Activated naive CD4-positive, alpha-beta T cell treated with anti-CD3 and anti-CD28 coated beads, Interleukin-2, amount 10 ng/mL, durations not matched to agents 7 days and 5 days (primary cell): ENCODE results near the gene ZNF407.
A peak's percentile ranks its signal among the peaks of the same experiment; 100 is the strongest.

ENCODE experiments used
- CTCF ChIA-PET: fragments of 350-600 bp; sonication (Branson Sonifier 250); formaldehyde crosslinking; loops from one replicate; lab custom pipeline; 2021; ENCODE audit warnings: antibody characterized with exemption; lab: Charles Lee
- DNase-seq: peaks from one replicate; pipeline ENCODE4 v3.0.0-alpha.2; 2020
- H3K27ac Mint-ChIP-seq: one replicate; pipeline ENCODE4 v1.8.0; 2021; ENCODE audit warnings: mild to moderate bottlenecking, moderate library complexity, mixed read lengths
- H3K27me3 Mint-ChIP-seq: one replicate; pipeline ENCODE4 v1.8.0; 2021; ENCODE audit warnings: mild to moderate bottlenecking, mixed read lengths
- H3K36me3 Mint-ChIP-seq: one replicate; pipeline ENCODE4 v1.8.0; 2021; ENCODE audit warnings: mixed read lengths
- H3K4me1 Mint-ChIP-seq: one replicate; pipeline ENCODE4 v1.8.0; 2021; ENCODE audit warnings: mixed read lengths
- H3K4me3 Mint-ChIP-seq: one replicate; pipeline ENCODE4 v1.8.0; 2021; ENCODE audit warnings: mild to moderate bottlenecking, moderate library complexity, mixed read lengths
- H3K9me3 Mint-ChIP-seq: one replicate; pipeline ENCODE4 v1.8.0; 2021; ENCODE audit warnings: mixed read lengths

Gene ZNF407

GRCh38 chr18:74892066-74892627 lies 294.5 kb downstream of the ZNF407 start:
- Mint-ChIP-seq H3K27me3 (no peaks in the 10 kb centered on the region), H3K27ac (no peak overlapping the region), H3K36me3 (peaks cover 3% of the 10 kb centered on the region), H3K9me3 (no peaks in the 10 kb centered on the region), H3K4me1 (peaks cover 9% of the 10 kb centered on the region), H3K4me3 (no peak overlapping the region)
- CTCF ChIA-PET = no interaction called here
- no peak for DNase-seq

GRCh38 chr18:74895686-74896085 lies 298.0 kb downstream of the ZNF407 start:
- no peak for DNase-seq
- CTCF ChIA-PET = no interaction called here
- H3K4me1 Mint-ChIP-seq = peaks cover 9% of the 10 kb centered on the region
- H3K27ac Mint-ChIP-seq = no peak overlapping the region
- H3K9me3 Mint-ChIP-seq = no peaks in the 10 kb centered on the region
- peaks cover under 1% of the 10 kb centered on the region for H3K36me3 Mint-ChIP-seq
- H3K4me3 Mint-ChIP-seq = no peak overlapping the region
- H3K27me3 Mint-ChIP-seq = no peaks in the 10 kb centered on the region

GRCh38 chr18:74896390-74896991 lies 298.8 kb downstream of the ZNF407 start:
- Mint-ChIP-seq H3K9me3 (no peaks in the 10 kb centered on the region), H3K4me3 (no peak overlapping the region), H3K27me3 (no peaks in the 10 kb centered on the region), H3K36me3 (no peaks in the 10 kb centered on the region), H3K4me1 (peaks cover 17% of the 10 kb centered on the region), H3K27ac (no peak overlapping the region)
- CTCF ChIA-PET = interaction anchor here (1.0 to 2.0 kb wide), 6 partner anchors 11 to 583 kb away, joined by 3 to 5 read pairs (median 4); no protein-coding TSS in a partner anchor
- peak; percentile 60 for DNase-seq

GRCh38 chr18:74897971-74898657 lies 300.4 kb downstream of the ZNF407 start:
- Mint-ChIP-seq H3K9me3 (no peaks in the 10 kb centered on the region), H3K4me3 (no peak overlapping the region), H3K36me3 (no peaks in the 10 kb centered on the region), H3K4me1 (peaks cover 19% of the 10 kb centered on the region), H3K27me3 (no peaks in the 10 kb centered on the region), H3K27ac (no peak overlapping the region)
- CTCF ChIA-PET = interaction anchor here (1.7 to 2.0 kb wide), 2 partner anchors 179 to 581 kb away, joined by 4 to 5 read pairs; no protein-coding TSS in a partner anchor
- no peak for DNase-seq

GRCh38 chr18:74898965-74899364 lies 301.3 kb downstream of the ZNF407 start:
- Mint-ChIP-seq H3K4me3 (no peak overlapping the region), H3K9me3 (no peaks in the 10 kb centered on the region), H3K36me3 (no peaks in the 10 kb centered on the region), H3K27me3 (no peaks in the 10 kb centered on the region), H3K4me1 (peaks cover 19% of the 10 kb centered on the region), H3K27ac (no peak overlapping the region)
- DNase-seq = no peak
- CTCF ChIA-PET = no interaction called here

- Mint-ChIP-seq H3K36me3 (no peaks in the 10 kb centered on the region), H3K4me1 (peaks cover 19% of the 10 kb centered on the region), H3K9me3 (no peaks in the 10 kb centered on the region), H3K4me3 (no peak overlapping the region), H3K27me3 (no peaks in the 10 kb centered on the region), H3K27ac (peak overlapping the region; percentile 1)
- CTCF ChIA-PET = no interaction called here
- DNase-seq = no peak
These were observed 301.9 kb downstream of the ZNF407 start for GRCh38 chr18:74899554-74899953.

GRCh38 chr18:74901362-74902146 lies 303.9 kb downstream of the ZNF407 start:
- H3K4me3 Mint-ChIP-seq = no peak overlapping the region
- peak overlapping the region; percentile 25 for H3K27ac Mint-ChIP-seq
- DNase-seq = no peak
- CTCF ChIA-PET = no interaction called here
- H3K36me3 Mint-ChIP-seq = no peaks in the 10 kb centered on the region
- no peaks in the 10 kb centered on the region for H3K27me3 Mint-ChIP-seq
- no peaks in the 10 kb centered on the region for H3K9me3 Mint-ChIP-seq
- H3K4me1 Mint-ChIP-seq = peaks cover 13% of the 10 kb centered on the region

GRCh38 chr18:74902147-74902455 lies 304.4 kb downstream of the ZNF407 start:
- no peaks in the 10 kb centered on the region for H3K9me3 Mint-ChIP-seq

GRCh38 chr18:74905247-74905646 lies 307.6 kb downstream of the ZNF407 start:
- Mint-ChIP-seq H3K4me1 (peaks cover 10% of the 10 kb centered on the region), H3K27me3 (no peaks in the 10 kb centered on the region), H3K36me3 (no peaks in the 10 kb centered on the region), H3K9me3 (no peaks in the 10 kb centered on the region), H3K4me3 (no peak overlapping the region), H3K27ac (no peak overlapping the region)
- no peak for DNase-seq
- CTCF ChIA-PET = no interaction called here

More at GRCh38 chr18:74902147-74902455, 304.4 kb downstream of the ZNF407 start:
- no peak overlapping the region for H3K4me3 Mint-ChIP-seq
- DNase-seq = no peak
- no peaks in the 10 kb centered on the region for H3K36me3 Mint-ChIP-seq
- H3K27ac Mint-ChIP-seq = no peak overlapping the region
- H3K4me1 Mint-ChIP-seq = peaks cover 10% of the 10 kb centered on the region
- CTCF ChIA-PET = no interaction called here
- H3K27me3 Mint-ChIP-seq = no peaks in the 10 kb centered on the region

- Mint-ChIP-seq H3K27me3 (no peaks in the 10 kb centered on the region), H3K27ac (no peak overlapping the region), H3K9me3 (no peaks in the 10 kb centered on the region), H3K4me1 (peaks cover 5% of the 10 kb centered on the region), H3K4me3 (no peak overlapping the region), H3K36me3 (no peaks in the 10 kb centered on the region)
- CTCF ChIA-PET = interaction anchor here (1.3 kb wide), 1 partner anchor 9 kb away, joined by 3 read pairs; no protein-coding TSS in a partner anchor
- no peak for DNase-seq
These were observed 308.5 kb downstream of the ZNF407 start for GRCh38 chr18:74906184-74906583.

- Mint-ChIP-seq H3K9me3 (no peaks in the 10 kb centered on the region), H3K27ac (no peak overlapping the region), H3K4me1 (no peaks in the 10 kb centered on the region), H3K36me3 (no peaks in the 10 kb centered on the region), H3K27me3 (no peaks in the 10 kb centered on the region), H3K4me3 (no peak overlapping the region)
- CTCF ChIA-PET = no interaction called here
- DNase-seq = no peak
These were observed 316.5 kb downstream of the ZNF407 start for GRCh38 chr18:74914052-74914591.

- CTCF ChIA-PET = no interaction called here
- Mint-ChIP-seq H3K27ac (no peak overlapping the region), H3K27me3 (no peaks in the 10 kb centered on the region), H3K4me1 (no peaks in the 10 kb centered on the region), H3K4me3 (no peak overlapping the region), H3K36me3 (no peaks in the 10 kb centered on the region), H3K9me3 (no peaks in the 10 kb centered on the region)
- no peak for DNase-seq
These were observed 317.0 kb downstream of the ZNF407 start for GRCh38 chr18:74914648-74915047.

- Mint-ChIP-seq H3K36me3 (peaks cover 4% of the 10 kb centered on the region), H3K4me3 (no peak overlapping the region), H3K27ac (no peak overlapping the region), H3K4me1 (no peaks in the 10 kb centered on the region), H3K9me3 (no peaks in the 10 kb centered on the region), H3K27me3 (no peaks in the 10 kb centered on the region)
- CTCF ChIA-PET = no interaction called here
- no peak for DNase-seq
These were observed 319.2 kb downstream of the ZNF407 start for GRCh38 chr18:74916773-74917393.
